HEK293 (cell line): ENCODE measurements around the gene COL1A1.

Source experiments
- FEZF1 ChIP-seq: fragments of 450-650 bp; formaldehyde crosslinking; IDR thresholded peaks from 2 replicates; pipeline ENCODE4 v1.5.1; 2016; ENCODE audit warnings: missing biosample characterization, missing genetic modification characterization
- ZFP3 ChIP-seq: fragments of 450-650 bp; formaldehyde crosslinking; IDR thresholded peaks from 2 replicates; pipeline ENCODE4 v1.5.1; 2016; ENCODE audit warnings: low read depth, missing biosample characterization, missing genetic modification characterization
- ZNF292 ChIP-seq: fragments of 450-650 bp; formaldehyde crosslinking; IDR thresholded peaks from 2 replicates; pipeline ENCODE4 v1.5.1; 2016; ENCODE audit warnings: low read depth, missing biosample characterization, missing genetic modification characterization, borderline replicate concordance
- ZSCAN23 ChIP-seq: fragments of 450-650 bp; formaldehyde crosslinking; IDR thresholded peaks from 2 replicates; pipeline ENCODE4 v1.5.1; 2016; ENCODE audit warnings: missing biosample characterization, missing genetic modification characterization
- TF ChIP-seq, protein P1 (sequence below): fragments of 450-650 bp; formaldehyde crosslinking; conservative IDR thresholded peaks from 2 replicates; pipeline ENCODE4 v1.5.1; 2016; ENCODE audit warnings: low read depth, missing biosample characterization, missing genetic modification characterization
- TF ChIP-seq, protein P2 (sequence below): fragments of 450-650 bp; formaldehyde crosslinking; IDR thresholded peaks from 2 replicates; pipeline ENCODE4 v1.5.1; 2016; ENCODE audit warnings: missing biosample characterization, missing genetic modification characterization

DNA sequence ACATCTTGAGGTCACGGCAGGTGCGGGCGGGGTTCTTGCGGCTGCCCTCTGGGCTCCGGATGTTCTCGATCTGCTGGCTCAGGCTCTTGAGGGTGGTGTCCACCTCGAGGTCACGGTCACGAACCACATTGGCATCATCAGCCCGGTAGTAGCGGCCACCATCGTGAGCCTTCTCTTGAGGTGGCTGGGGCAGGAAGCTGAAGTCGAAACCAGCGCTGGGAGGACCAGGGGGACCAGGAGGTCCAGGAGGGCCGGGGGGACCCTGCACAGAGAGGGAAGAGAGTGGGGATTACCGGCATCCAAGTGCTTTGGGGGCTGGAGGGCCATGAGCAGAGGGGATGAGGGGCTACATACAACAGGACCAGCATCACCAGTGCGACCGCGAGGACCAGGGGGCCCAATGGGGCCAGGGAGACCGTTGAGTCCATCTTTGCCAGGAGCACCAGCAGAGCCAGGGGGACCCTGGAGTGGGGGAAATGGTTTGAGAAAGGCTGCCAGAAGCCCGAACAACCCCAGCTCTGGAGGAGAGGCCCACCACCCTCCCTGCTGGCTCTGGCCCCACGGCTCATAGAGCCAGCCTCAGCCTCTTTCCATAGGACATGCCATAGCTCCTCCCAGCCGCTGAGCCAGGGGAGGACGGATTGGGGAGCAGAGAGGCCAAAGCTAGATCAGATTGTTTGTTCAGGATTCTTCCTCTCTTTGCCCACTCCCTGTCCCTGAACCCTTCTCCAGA lies 14.6 kb downstream of the COL1A1 start:
- no peak for TF ChIP-seq ZFP3
- TF ChIP-seq ZSCAN23 (tag by site-specific recombination): no peak
- TF ChIP-seq, protein P1, sequence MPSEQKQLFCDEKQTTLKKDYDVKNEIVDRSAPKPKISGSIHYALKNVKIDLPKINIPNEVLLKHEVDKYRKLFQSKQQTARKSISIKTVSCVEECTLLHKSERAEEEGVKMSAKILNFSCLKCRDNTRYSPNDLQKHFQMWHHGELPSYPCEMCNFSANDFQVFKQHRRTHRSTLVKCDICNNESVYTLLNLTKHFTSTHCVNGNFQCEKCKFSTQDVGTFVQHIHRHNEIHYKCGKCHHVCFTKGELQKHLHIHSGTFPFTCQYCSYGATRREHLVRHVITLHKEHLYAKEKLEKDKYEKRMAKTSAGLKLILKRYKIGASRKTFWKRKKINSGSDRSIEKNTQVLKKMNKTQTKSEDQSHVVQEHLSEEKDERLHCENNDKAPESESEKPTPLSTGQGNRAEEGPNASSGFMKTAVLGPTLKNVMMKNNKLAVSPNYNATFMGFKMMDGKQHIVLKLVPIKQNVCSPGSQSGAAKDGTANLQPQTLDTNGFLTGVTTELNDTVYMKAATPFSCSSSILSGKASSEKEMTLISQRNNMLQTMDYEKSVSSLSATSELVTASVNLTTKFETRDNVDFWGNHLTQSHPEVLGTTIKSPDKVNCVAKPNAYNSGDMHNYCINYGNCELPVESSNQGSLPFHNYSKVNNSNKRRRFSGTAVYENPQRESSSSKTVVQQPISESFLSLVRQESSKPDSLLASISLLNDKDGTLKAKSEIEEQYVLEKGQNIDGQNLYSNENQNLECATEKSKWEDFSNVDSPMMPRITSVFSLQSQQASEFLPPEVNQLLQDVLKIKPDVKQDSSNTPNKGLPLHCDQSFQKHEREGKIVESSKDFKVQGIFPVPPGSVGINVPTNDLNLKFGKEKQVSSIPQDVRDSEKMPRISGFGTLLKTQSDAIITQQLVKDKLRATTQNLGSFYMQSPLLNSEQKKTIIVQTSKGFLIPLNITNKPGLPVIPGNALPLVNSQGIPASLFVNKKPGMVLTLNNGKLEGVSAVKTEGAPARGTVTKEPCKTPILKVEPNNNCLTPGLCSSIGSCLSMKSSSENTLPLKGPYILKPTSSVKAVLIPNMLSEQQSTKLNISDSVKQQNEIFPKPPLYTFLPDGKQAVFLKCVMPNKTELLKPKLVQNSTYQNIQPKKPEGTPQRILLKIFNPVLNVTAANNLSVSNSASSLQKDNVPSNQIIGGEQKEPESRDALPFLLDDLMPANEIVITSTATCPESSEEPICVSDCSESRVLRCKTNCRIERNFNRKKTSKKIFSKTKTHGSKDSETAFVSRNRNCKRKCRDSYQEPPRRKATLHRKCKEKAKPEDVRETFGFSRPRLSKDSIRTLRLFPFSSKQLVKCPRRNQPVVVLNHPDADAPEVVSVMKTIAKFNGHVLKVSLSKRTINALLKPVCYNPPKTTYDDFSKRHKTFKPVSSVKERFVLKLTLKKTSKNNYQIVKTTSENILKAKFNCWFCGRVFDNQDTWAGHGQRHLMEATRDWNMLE: no peak
- TF ChIP-seq FEZF1 (tag by site-specific recombination): no peak
- TF ChIP-seq, protein P2, sequence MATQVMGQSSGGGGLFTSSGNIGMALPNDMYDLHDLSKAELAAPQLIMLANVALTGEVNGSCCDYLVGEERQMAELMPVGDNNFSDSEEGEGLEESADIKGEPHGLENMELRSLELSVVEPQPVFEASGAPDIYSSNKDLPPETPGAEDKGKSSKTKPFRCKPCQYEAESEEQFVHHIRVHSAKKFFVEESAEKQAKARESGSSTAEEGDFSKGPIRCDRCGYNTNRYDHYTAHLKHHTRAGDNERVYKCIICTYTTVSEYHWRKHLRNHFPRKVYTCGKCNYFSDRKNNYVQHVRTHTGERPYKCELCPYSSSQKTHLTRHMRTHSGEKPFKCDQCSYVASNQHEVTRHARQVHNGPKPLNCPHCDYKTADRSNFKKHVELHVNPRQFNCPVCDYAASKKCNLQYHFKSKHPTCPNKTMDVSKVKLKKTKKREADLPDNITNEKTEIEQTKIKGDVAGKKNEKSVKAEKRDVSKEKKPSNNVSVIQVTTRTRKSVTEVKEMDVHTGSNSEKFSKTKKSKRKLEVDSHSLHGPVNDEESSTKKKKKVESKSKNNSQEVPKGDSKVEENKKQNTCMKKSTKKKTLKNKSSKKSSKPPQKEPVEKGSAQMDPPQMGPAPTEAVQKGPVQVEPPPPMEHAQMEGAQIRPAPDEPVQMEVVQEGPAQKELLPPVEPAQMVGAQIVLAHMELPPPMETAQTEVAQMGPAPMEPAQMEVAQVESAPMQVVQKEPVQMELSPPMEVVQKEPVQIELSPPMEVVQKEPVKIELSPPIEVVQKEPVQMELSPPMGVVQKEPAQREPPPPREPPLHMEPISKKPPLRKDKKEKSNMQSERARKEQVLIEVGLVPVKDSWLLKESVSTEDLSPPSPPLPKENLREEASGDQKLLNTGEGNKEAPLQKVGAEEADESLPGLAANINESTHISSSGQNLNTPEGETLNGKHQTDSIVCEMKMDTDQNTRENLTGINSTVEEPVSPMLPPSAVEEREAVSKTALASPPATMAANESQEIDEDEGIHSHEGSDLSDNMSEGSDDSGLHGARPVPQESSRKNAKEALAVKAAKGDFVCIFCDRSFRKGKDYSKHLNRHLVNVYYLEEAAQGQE: no peak
- no peak for TF ChIP-seq ZNF292
